GM19324 (cell line): ENCODE data around the gene AKR1E2.

Experiments
- ATAC-seq: cut with Tn5 transposase; IDR thresholded peaks from one replicate; pipeline ENCODE4 v1.9.1; 2021; ENCODE audit warnings: mild to moderate bottlenecking, moderate library complexity; ENCODE audit not compliant: unreplicated experiment, low FRiP score

Gene AKR1E2

DNA sequence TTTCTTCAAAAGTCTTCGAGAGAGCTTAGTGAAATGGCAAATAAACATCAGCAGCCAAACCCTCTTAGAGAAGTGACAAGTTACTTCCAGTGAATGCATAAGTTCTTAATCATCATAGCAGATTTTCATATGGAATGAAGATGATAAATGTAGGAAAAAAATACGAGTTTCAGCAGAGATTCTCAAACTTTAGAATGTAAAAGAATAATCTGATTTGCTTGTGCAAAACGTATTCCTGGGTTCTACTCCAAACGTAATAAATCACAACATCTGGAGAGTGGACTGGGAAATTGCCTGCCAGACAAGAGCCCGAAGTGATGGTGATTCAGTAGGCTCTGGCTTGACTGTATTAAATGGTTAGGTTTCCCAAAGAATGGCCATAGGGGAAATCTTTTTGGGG is 62.2 kb downstream of the AKR1E2 start:
- ATAC-seq: no peak

- no peak for ATAC-seq
These were observed 64.0 kb downstream of the AKR1E2 start for GRCh38 chr10:4889959-4890358.

GRCh38 chr10:4892681-4893080 is 66.7 kb downstream of the AKR1E2 start:
- no peak for ATAC-seq

DNA sequence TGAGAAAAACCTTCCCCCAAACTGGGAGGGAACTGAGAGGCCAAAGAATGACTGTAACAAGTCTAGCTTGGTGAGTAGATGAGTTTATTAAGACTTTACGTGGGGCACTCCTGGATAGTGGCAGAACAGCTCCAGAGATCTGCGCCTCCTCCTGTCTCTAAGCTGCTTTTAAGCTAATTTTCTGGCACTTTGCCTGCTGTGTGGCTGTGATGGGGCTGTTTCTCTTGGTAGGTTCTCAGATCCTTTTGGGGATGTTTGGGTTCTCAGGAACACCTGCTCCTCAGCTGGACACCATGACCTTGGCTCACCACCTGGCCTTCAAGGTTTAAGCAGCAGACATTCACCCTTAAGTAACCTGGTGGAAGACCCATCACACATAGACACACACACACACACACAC is 68.3 kb downstream of the AKR1E2 start:
- ATAC-seq: no peak
